Neural progenitor cell (in vitro differentiated cells): ENCODE data around the gene PLK1. TPM values are rescaled to one million over a fixed set of nuclear protein-coding genes. Genes with fewer than 3 reads are reported as not detected.

Source experiments
- DNase-seq: peaks from one replicate; pipeline ENCODE4 v3.0.0-alpha.2; 2016; ENCODE audit warnings: low spot score
- H2AFZ ChIP-seq: fragments of 200-600 bp; sonication (generic); replicated peaks from 2 replicates; pipeline ENCODE4 v1.6.1; 2016; ENCODE audit warnings: antibody characterized with exemption
- H3F3A ChIP-seq: fragments of 200-600 bp; sonication (generic); 2 replicates; pipeline ENCODE4 v1.6.1; 2016; ENCODE audit warnings: antibody characterized with exemption, low read depth
- H3K27ac ChIP-seq: fragments of 200-600 bp; sonication (generic); 2 replicates; pipeline ENCODE4 v1.5.1; 2016; ENCODE audit warnings: mild to moderate bottlenecking
- H3K27me3 ChIP-seq: fragments of 200-600 bp; sonication (generic); 2 replicates; pipeline ENCODE4 v1.6.1; 2016; ENCODE audit warnings: mild to moderate bottlenecking, moderate library complexity
- H3K36me3 ChIP-seq: fragments of 200-600 bp; sonication (generic); 2 replicates; pipeline ENCODE4 v1.5.1; 2016
- H3K4me1 ChIP-seq: fragments of 200-600 bp; sonication (generic); 2 replicates; pipeline ENCODE4 v1.6.1; 2016; ENCODE audit warnings: mixed run types
- H3K4me2 ChIP-seq: fragments of 200-600 bp; sonication (generic); 2 replicates; pipeline ENCODE4 v1.6.1; 2016
- H3K4me3 ChIP-seq: fragments of 200-600 bp; sonication (generic); 2 replicates; pipeline ENCODE4 v1.5.1; 2016
- H3K79me2 ChIP-seq: fragments of 200-600 bp; sonication (generic); 2 replicates; pipeline ENCODE4 v1.6.1; 2016; ENCODE audit warnings: low read depth
- H3K9ac ChIP-seq: fragments of 200-600 bp; sonication (generic); 2 replicates; pipeline ENCODE4 v1.6.1; 2016
- H3K9me3 ChIP-seq: fragments of 200-600 bp; sonication (generic); 2 replicates; pipeline ENCODE4 v1.5.1; 2016; ENCODE audit warnings: low read depth
- H4K20me1 ChIP-seq: fragments of 200-600 bp; sonication (generic); 2 replicates; pipeline ENCODE4 v1.6.1; 2016; ENCODE audit warnings: low read depth
- H3K27ac Mint-ChIP-seq: 3 replicates; pipeline ENCODE4 v1.8.0; 2021; ENCODE audit warnings: mixed read lengths
- H3K27me3 Mint-ChIP-seq: 2 replicates; pipeline ENCODE4 v1.8.0; 2022; ENCODE audit warnings: low read depth, mild to moderate bottlenecking, inconsistent platforms, moderate library complexity, mixed read lengths; ENCODE audit not compliant: insufficient read depth
- H3K36me3 Mint-ChIP-seq: 3 replicates; pipeline ENCODE4 v1.8.0; 2021; ENCODE audit warnings: mixed read lengths
- H3K4me1 Mint-ChIP-seq: 3 replicates; pipeline ENCODE4 v1.8.0; 2021; ENCODE audit warnings: mixed read lengths
- H3K4me3 Mint-ChIP-seq: 3 replicates; pipeline ENCODE4 v1.8.0; 2021; ENCODE audit warnings: mild to moderate bottlenecking, moderate library complexity, mixed read lengths
- H3K9me3 Mint-ChIP-seq: 3 replicates; pipeline ENCODE4 v1.8.0; 2020; ENCODE audit warnings: mixed read lengths
- EZH2 ChIP-seq: fragments of 200-600 bp; sonication (generic); IDR thresholded peaks from 2 replicates; pipeline ENCODE4 v1.6.1; 2017; ENCODE audit warnings: antibody characterized with exemption, mild to moderate bottlenecking, moderate library complexity
- EZH2phosphoT487 ChIP-seq: fragments of 200-600 bp; sonication (generic); IDR thresholded peaks from 2 replicates; pipeline ENCODE4 v1.6.1; 2017; ENCODE audit warnings: antibody characterized with exemption
- total RNA-seq: library from RNA; depleted of rRNA; stranded (reverse); fragments of >200 nt; gene quantifications from 2 replicates; pipeline ENCODE4 v1.2.3, GENCODE V29; 2015; ENCODE audit warnings: low replicate concordance
- TF ChIP-seq, protein P1 (sequence below): fragments of 200-600 bp; sonication (generic); IDR thresholded peaks from 2 replicates; pipeline ENCODE4 v1.5.1; 2017; ENCODE audit warnings: antibody characterized with exemption, mild to moderate bottlenecking

PLK1 gene
- total RNA-seq, 1 donor from 2014 or later: 93.5 TPM

GRCh38 chr16:23724785-23725131 is 46.1 kb downstream of the PLK1 start:
- Mint-ChIP-seq H3K9me3 (peaks cover 7% of the 10 kb centered on the region), H3K27me3 (peaks cover 2% of the 10 kb centered on the region), H3K27ac (no peak overlapping the region), H3K36me3 (no peaks in the 10 kb centered on the region), H3K4me1 (peaks cover 4% of the 10 kb centered on the region), H3K4me3 (no peak overlapping the region)
- Histone ChIP-seq H3K9me3 (no peaks in the 10 kb centered on the region), H3K9ac (no peak overlapping the region), H4K20me1 (no peaks in the 10 kb centered on the region), H3K79me2 (no peaks in the 10 kb centered on the region), H3K4me1 (no peaks in the 10 kb centered on the region), H3K4me3 (no peak overlapping the region), H3F3A (no peaks in the 10 kb centered on the region), H3K36me3 (no peaks in the 10 kb centered on the region), H3K4me2 (no peak overlapping the region), H3K27ac (no peak overlapping the region), H3K27me3 (no peaks in the 10 kb centered on the region), H2AFZ (no peak overlapping the region)
- TF ChIP-seq EZH2: no peak
- no peak for TF ChIP-seq EZH2phosphoT487
- TF ChIP-seq, protein P1, sequence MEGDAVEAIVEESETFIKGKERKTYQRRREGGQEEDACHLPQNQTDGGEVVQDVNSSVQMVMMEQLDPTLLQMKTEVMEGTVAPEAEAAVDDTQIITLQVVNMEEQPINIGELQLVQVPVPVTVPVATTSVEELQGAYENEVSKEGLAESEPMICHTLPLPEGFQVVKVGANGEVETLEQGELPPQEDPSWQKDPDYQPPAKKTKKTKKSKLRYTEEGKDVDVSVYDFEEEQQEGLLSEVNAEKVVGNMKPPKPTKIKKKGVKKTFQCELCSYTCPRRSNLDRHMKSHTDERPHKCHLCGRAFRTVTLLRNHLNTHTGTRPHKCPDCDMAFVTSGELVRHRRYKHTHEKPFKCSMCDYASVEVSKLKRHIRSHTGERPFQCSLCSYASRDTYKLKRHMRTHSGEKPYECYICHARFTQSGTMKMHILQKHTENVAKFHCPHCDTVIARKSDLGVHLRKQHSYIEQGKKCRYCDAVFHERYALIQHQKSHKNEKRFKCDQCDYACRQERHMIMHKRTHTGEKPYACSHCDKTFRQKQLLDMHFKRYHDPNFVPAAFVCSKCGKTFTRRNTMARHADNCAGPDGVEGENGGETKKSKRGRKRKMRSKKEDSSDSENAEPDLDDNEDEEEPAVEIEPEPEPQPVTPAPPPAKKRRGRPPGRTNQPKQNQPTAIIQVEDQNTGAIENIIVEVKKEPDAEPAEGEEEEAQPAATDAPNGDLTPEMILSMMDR: no peak
- no peak for DNase-seq

DNA sequence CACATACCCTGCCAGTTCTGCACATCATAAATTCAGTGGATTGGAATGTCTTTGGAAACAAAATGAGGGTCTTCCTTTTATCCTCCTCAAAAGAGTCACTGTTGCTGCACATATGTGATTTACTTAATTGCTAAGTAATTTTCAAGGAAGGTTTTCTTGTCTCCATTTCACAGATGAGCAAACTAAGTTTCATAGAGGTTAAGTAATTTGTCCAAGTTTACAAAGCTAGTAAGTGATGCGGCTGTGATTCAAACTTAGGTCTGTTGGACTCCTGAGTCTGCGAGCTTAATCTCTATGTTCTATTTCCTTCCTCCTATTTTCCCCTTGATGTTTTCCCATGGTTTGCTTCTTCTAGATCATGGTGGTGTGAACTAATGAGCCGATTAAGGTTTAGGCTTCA is 48.0 kb downstream of the PLK1 start:
- no peak overlapping the region for H3K9ac ChIP-seq

GRCh38 chr16:23728112-23728477 is 49.4 kb downstream of the PLK1 start:
- no peaks in the 10 kb centered on the region for H3F3A ChIP-seq
- H3K27ac Mint-ChIP-seq: peak overlapping the region; percentile 36
- H3K4me3 ChIP-seq: no peak overlapping the region
- no peaks in the 10 kb centered on the region for H3K36me3 ChIP-seq
- no peak overlapping the region for H3K27ac ChIP-seq
- H3K27me3 Mint-ChIP-seq: peaks cover 4% of the 10 kb centered on the region
- no peaks in the 10 kb centered on the region for H4K20me1 ChIP-seq
- no peaks in the 10 kb centered on the region for H3K27me3 ChIP-seq
- no peaks in the 10 kb centered on the region for H3K79me2 ChIP-seq
- peak overlapping the region; percentile 60 for H2AFZ ChIP-seq
- no peaks in the 10 kb centered on the region for H3K9me3 ChIP-seq
- no peak overlapping the region for H3K4me2 ChIP-seq
- DNase-seq: no peak
- no peaks in the 10 kb centered on the region for H3K4me1 ChIP-seq
- peaks cover 4% of the 10 kb centered on the region for H3K4me1 Mint-ChIP-seq
- H3K4me3 Mint-ChIP-seq: no peak overlapping the region
- no peak overlapping the region for H3K9ac ChIP-seq
- TF ChIP-seq EZH2phosphoT487 (no peak), EZH2 (no peak)
- TF ChIP-seq, protein P1: no peak
- H3K36me3 Mint-ChIP-seq: no peaks in the 10 kb centered on the region
- peaks cover 3% of the 10 kb centered on the region for H3K9me3 Mint-ChIP-seq

More for the DNA sequence above, 48.0 kb downstream of the PLK1 start:
- Histone ChIP-seq H3K79me2 (no peaks in the 10 kb centered on the region), H3K27ac (no peak overlapping the region), H4K20me1 (no peaks in the 10 kb centered on the region), H3K36me3 (no peaks in the 10 kb centered on the region), H3F3A (no peaks in the 10 kb centered on the region), H3K4me1 (no peaks in the 10 kb centered on the region), H2AFZ (no peak overlapping the region), H3K4me2 (no peak overlapping the region), H3K4me3 (no peak overlapping the region), H3K9me3 (no peaks in the 10 kb centered on the region), H3K27me3 (no peaks in the 10 kb centered on the region)
- no peak overlapping the region for H3K4me3 Mint-ChIP-seq
- peaks cover 7% of the 10 kb centered on the region for H3K9me3 Mint-ChIP-seq
- H3K27ac Mint-ChIP-seq: no peak overlapping the region
- H3K36me3 Mint-ChIP-seq: no peaks in the 10 kb centered on the region
- TF ChIP-seq EZH2: no peak
- TF ChIP-seq, protein P1: no peak
- no peak for TF ChIP-seq EZH2phosphoT487
- peaks cover 4% of the 10 kb centered on the region for H3K4me1 Mint-ChIP-seq
- no peak for DNase-seq
- H3K27me3 Mint-ChIP-seq: peaks cover 4% of the 10 kb centered on the region
